GM23338 (cell line): ENCODE data around the gene ZPR1. TPM values are rescaled to one million over a fixed set of nuclear protein-coding genes. Genes with fewer than 3 reads are reported as not detected.

Experiments
- ATAC-seq: fragments of 200-7000 bp; cut with Tn5 transposase; 3 replicates; pipeline ENCODE4 v1.9.1; 2020
- DNase-seq: peaks from one replicate; pipeline ENCODE4 v3.0.0-alpha.2; 2015; ENCODE audit warnings: low spot score
- H2AFZ ChIP-seq: fragments of 200-600 bp; sonication (generic); 2 replicates; pipeline ENCODE4 v1.8.0; 2016; ENCODE audit warnings: antibody characterized with exemption, mild to moderate bottlenecking, moderate library complexity
- H3F3A ChIP-seq: fragments of 200-600 bp; sonication (generic); replicated peaks from 2 replicates; pipeline ENCODE4 v1.8.0; 2017; ENCODE audit warnings: antibody characterized with exemption, mixed run types, low read depth
- H3K27ac ChIP-seq: fragments of 200-600 bp; sonication (generic); 2 replicates; pipeline ENCODE4 v1.6.1; 2016; ENCODE audit warnings: low read depth
- H3K27me3 ChIP-seq: fragments of 200-600 bp; sonication (generic); 2 replicates; pipeline ENCODE4 v1.8.0; 2016; ENCODE audit warnings: mild to moderate bottlenecking, mixed run types, moderate library complexity; ENCODE audit not compliant: insufficient read depth
- H3K36me3 ChIP-seq: fragments of 200-600 bp; sonication (generic); 2 replicates; pipeline ENCODE4 v1.8.0; 2016; ENCODE audit warnings: mild to moderate bottlenecking; ENCODE audit not compliant: insufficient read depth
- H3K4me1 ChIP-seq: fragments of 200-600 bp; sonication (generic); 2 replicates; pipeline ENCODE4 v1.8.0; 2016; ENCODE audit warnings: mild to moderate bottlenecking, moderate library complexity; ENCODE audit not compliant: insufficient read depth
- H3K4me2 ChIP-seq: fragments of 200-600 bp; sonication (generic); 2 replicates; pipeline ENCODE4 v1.7.1; 2017; ENCODE audit warnings: mixed run types
- H3K4me3 ChIP-seq: fragments of 200-600 bp; sonication (generic); 2 replicates; pipeline ENCODE4 v1.6.1; 2016; ENCODE audit warnings: mixed run types
- H3K79me2 ChIP-seq: fragments of 200-600 bp; sonication (generic); replicated peaks from 2 replicates; pipeline ENCODE4 v1.8.0; 2017; ENCODE audit warnings: mild to moderate bottlenecking; ENCODE audit not compliant: insufficient read depth
- H3K9me2 ChIP-seq: fragments of 200-600 bp; sonication (generic); 2 replicates; pipeline ENCODE4 v1.8.0; 2017; ENCODE audit not compliant: insufficient read depth
- H4K20me1 ChIP-seq: fragments of 200-600 bp; sonication (generic); replicated peaks from 2 replicates; pipeline ENCODE4 v1.8.0; 2017; ENCODE audit warnings: mild to moderate bottlenecking; ENCODE audit not compliant: insufficient read depth
- H3K27ac Mint-ChIP-seq: 2 replicates; pipeline ENCODE4 v1.8.0; 2020; ENCODE audit warnings: inconsistent platforms, mild to moderate bottlenecking, moderate library complexity, mixed read lengths
- H3K27me3 Mint-ChIP-seq: 3 replicates; pipeline ENCODE4 v1.8.0; 2022; ENCODE audit warnings: low read depth, mild to moderate bottlenecking, moderate library complexity, mixed read lengths, inconsistent platforms; ENCODE audit not compliant: insufficient read depth, poor library complexity
- H3K36me3 Mint-ChIP-seq: 3 replicates; pipeline ENCODE4 v1.8.0; 2021; ENCODE audit warnings: low read depth, mild to moderate bottlenecking, inconsistent platforms, moderate library complexity, mixed read lengths
- H3K4me1 Mint-ChIP-seq: 3 replicates; pipeline ENCODE4 v1.8.0; 2020; ENCODE audit warnings: mild to moderate bottlenecking, inconsistent platforms, mixed read lengths
- H3K4me3 Mint-ChIP-seq: 3 replicates; pipeline ENCODE4 v1.8.0; 2021; ENCODE audit warnings: moderate library complexity, mild to moderate bottlenecking, inconsistent platforms, mixed read lengths
- H3K9me3 Mint-ChIP-seq: 3 replicates; pipeline ENCODE4 v1.8.0; 2020; ENCODE audit warnings: moderate library complexity, mild to moderate bottlenecking, inconsistent platforms, mixed read lengths
- CREB1 ChIP-seq: fragments of 250-450 bp; sonication (Bioruptor Pico); IDR thresholded peaks from 2 replicates; pipeline ENCODE4 v1.5.0; 2020; ENCODE audit warnings: low read depth, mild to moderate bottlenecking, moderate library complexity
- CTCF ChIP-seq, 2 experiments: fragments of 200-600 bp in 1 of 2; sonication (generic) in 1 of 2; conservative IDR thresholded peaks; 2 replicates each; pipeline versions ENCODE4 v1.5.1 to v1.6.1; 2016 to 2017; ENCODE audit warnings: antibody characterized with exemption in 2 of 2, low read depth in 2 of 2, mild to moderate bottlenecking in 2 of 2, moderate library complexity in 1 of 2
- ETS1 ChIP-seq: IDR thresholded peaks from 2 replicates; pipeline ENCODE4 v1.6.1; 2016; ENCODE audit warnings: antibody characterized with exemption
- EZH2 ChIP-seq: fragments of 200-600 bp; sonication (generic); IDR thresholded peaks from one replicate; pipeline ENCODE4 v1.8.0; 2017; ENCODE audit warnings: antibody characterized with exemption, mild to moderate bottlenecking, low read depth; ENCODE audit not compliant: unreplicated experiment
- EZH2phosphoT487 ChIP-seq: fragments of 200-600 bp; sonication (generic); IDR thresholded peaks from one replicate; pipeline ENCODE4 v1.8.1; 2018; ENCODE audit warnings: antibody characterized with exemption; ENCODE audit not compliant: unreplicated experiment
- JUNB ChIP-seq: IDR thresholded peaks from one replicate; pipeline ENCODE4 v1.6.1; 2016; ENCODE audit warnings: antibody characterized with exemption; ENCODE audit not compliant: unreplicated experiment
- NANOG ChIP-seq: IDR thresholded peaks from 2 replicates; pipeline ENCODE4 v1.6.1; 2016; ENCODE audit warnings: antibody characterized with exemption, borderline replicate concordance
- POLR2AphosphoS5 ChIP-seq: IDR thresholded peaks from 2 replicates; pipeline ENCODE4 v1.6.1; 2016; ENCODE audit warnings: antibody characterized with exemption, low read depth
- REST ChIP-seq: IDR thresholded peaks from one replicate; pipeline ENCODE4 v1.6.1; 2018; ENCODE audit warnings: antibody characterized with exemption; ENCODE audit not compliant: unreplicated experiment
- STAT1 ChIP-seq: IDR thresholded peaks from one replicate; pipeline ENCODE4 v1.6.1; 2016; ENCODE audit warnings: antibody characterized with exemption; ENCODE audit not compliant: unreplicated experiment
- ZNF114 ChIP-seq: fragments of 250-450 bp; sonication (Bioruptor Pico); IDR thresholded peaks from 2 replicates; pipeline ENCODE4 v1.5.0; 2020; ENCODE audit warnings: mild to moderate bottlenecking, moderate library complexity
- ZNF331 ChIP-seq: fragments of 250-450 bp; sonication (Bioruptor Pico); IDR thresholded peaks from 2 replicates; pipeline ENCODE4 v1.5.0; 2020; ENCODE audit warnings: low read depth, mild to moderate bottlenecking, moderate library complexity
- ZNF462 ChIP-seq: fragments of 250-450 bp; sonication (Bioruptor Pico); IDR thresholded peaks from 2 replicates; pipeline ENCODE4 v1.5.0; 2020; ENCODE audit warnings: mild to moderate bottlenecking, moderate library complexity
- polyA plus RNA-seq: library from polyadenylated mRNA; unstranded; fragments of >200 nt; fragmentation: Nextera tagmentation; extraction: Ambion mirVana; gene quantifications from 2 replicates; pipeline ENCODE4 v1.2.1, GENCODE V29; 2016
- total RNA-seq: library from RNA; depleted of rRNA; stranded (reverse); fragments of >200 nt; shearing (Covaris generic); gene quantifications from 2 replicates; pipeline ENCODE4 v1.2.3, GENCODE V29; 2014

Gene ZPR1
- total and polyA plus RNA-seq, 2 experiments from 2014 or later, result 55.4 to 96.7 TPM

GRCh38 chr11:116807601-116808261 lies 19.9 kb upstream of the ZPR1 start:
- H3K79me2 ChIP-seq, result no peaks in the 10 kb centered on the region
- no peaks in the 10 kb centered on the region for H3K36me3 Mint-ChIP-seq
- H3K9me2 ChIP-seq, result no peaks in the 10 kb centered on the region
- no peaks in the 10 kb centered on the region for H3K27me3 Mint-ChIP-seq
- no peak for TF ChIP-seq ZNF331 (CRISPR knock-in tag)
- TF ChIP-seq JUNB, result no peak
- no peak for TF ChIP-seq NANOG
- no peak for TF ChIP-seq ZNF114 (CRISPR knock-in tag)
- TF ChIP-seq EZH2phosphoT487, result no peak
- no peak for TF ChIP-seq STAT1
- TF ChIP-seq CREB1 (CRISPR knock-in tag), result no peak
- TF ChIP-seq ZNF462 (CRISPR knock-in tag), result no peak
- TF ChIP-seq CTCF (conservative IDR thresholded peaks at IDR 0.05; ENCODE audit: low read depth in 2 of 2), result no peak
- no peak for TF ChIP-seq EZH2
- no peak for TF ChIP-seq REST
- TF ChIP-seq ETS1, result no peak
- no peak for TF ChIP-seq POLR2AphosphoS5
- no peak for DNase-seq
- no peak overlapping the region for H2AFZ ChIP-seq
- no peak overlapping the region for H3K4me3 Mint-ChIP-seq
- H3K4me3 ChIP-seq, result no peak overlapping the region
- H3K36me3 ChIP-seq, result no peaks in the 10 kb centered on the region
- no peaks in the 10 kb centered on the region for H3K4me1 ChIP-seq
- H3K9me3 Mint-ChIP-seq, result no peaks in the 10 kb centered on the region
- no peak overlapping the region for H3K27ac ChIP-seq
- no peak overlapping the region for H3K4me2 ChIP-seq
- no peak for ATAC-seq
- no peak overlapping the region for H3K27ac Mint-ChIP-seq
- no peaks in the 10 kb centered on the region; the same call in 2 of the 3 replicates for H3K4me1 Mint-ChIP-seq
- no peaks in the 10 kb centered on the region for H3K27me3 ChIP-seq
- no peaks in the 10 kb centered on the region for H3F3A ChIP-seq
- H4K20me1 ChIP-seq, result no peaks in the 10 kb centered on the region
